NCI-H2081 (cell line): ENCODE data around the gene GLOD5.
A peak's percentile ranks its signal among the peaks of the same experiment; 100 is the strongest.
"Not testable (repeated sequence)": the region's sequence is repeated elsewhere in the genome, so short reads cannot be mapped to it uniquely, and the experiment has no call there.

Experiments used
- DNase-seq, 2 experiments: peaks; one replicate each; lab custom pipeline; 2025; lab: John Stamatoyannopoulos, UW

The GLOD5 gene

DNA sequence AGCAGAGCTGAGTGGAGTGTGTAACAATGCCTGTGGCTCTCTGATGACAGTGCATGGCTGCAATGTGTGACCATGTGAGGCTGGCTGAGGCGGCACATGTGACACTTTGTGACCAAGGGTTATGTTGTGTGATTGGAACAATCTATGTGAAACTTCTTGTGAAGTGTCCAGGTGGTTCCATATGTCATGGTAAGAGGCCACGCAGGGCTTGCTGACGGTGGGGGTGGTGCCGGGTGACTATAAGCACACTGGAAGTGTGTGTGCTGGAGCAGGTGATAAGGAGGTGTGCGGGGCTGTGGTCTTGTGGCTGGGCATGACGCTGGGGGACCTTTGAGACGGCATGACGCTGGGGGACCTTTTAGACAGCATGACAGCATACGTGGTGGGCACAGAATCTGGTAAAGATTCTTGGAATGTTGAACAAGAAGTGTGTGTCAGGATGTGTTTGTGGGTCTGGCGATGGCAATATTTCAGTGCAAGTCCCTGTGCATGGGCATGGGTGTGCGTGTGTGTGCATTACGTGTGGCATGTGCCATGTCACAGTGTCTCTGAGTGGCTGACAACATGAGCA, 32.9 kb downstream of the GLOD5 start:
- no peak for DNase-seq

- DNase-seq: no peak
Observed at GRCh38 chrX:48794911-48795515, 33.5 kb downstream of the GLOD5 start.

DNA sequence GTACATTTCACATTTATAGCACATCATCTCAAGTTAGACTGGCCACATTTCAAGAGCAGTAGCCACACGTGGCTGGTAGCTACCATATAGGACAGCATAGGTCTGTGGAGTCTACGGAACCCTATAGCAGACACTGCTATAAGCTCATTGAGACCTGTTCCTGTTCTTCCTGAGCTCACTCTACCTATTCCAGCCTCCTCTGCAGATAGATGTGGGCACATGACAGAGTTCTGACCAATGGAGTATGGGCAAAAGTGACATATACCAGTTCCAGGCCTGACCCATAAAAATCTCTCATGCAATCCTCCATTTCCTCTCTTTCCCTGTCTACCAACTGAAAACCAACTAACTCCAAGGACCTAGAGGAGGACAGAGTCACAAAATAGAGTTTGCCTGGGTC, 36.8 kb downstream of the GLOD5 start:
- DNase-seq: no peak

GRCh38 chrX:48800574-48801279, 39.2 kb downstream of the GLOD5 start:
- no peak for DNase-seq

DNA sequence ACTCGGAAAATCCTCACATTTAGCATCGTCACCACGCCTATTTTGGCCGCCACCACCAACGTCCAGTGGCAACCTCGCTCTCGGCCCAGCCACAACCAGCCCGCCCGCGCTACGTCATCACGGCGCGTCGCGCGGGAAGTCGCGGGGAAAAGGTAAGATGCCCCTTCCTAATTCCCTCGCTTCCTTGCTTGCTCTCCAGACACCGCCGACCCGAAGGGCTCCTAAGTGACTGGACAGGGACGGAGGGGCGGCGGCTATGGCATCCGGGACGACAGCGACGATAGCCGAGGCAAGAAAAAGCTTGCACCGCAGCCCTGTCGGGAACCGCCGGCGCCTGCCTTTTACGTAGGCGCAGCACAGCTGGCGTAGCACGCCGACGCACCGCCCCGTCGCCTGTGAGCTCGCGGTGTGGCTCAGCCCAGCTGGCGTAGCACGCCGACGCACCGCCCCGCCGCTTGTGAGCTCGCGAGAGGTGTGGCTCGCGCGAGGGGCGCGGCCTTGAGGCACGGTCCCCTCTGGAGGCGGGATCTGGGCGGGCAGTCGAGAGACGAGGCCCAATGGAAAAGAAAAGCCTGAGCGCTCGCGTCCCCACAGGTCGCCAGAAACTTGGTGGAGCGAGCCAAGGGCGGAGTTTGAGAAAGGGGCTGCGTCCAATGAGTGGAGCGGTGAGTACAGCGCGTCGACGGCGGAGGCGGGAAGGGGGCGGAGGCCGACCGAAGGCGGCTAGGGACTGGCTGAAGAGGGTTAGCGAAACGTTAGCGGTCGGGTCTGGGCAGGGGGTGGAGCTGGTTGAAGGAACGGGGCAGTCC, 39.9 kb downstream of the GLOD5 start, which contains the start of gene HDAC6:
TSS of gene HDAC6 (plus strand) at position 788 of the 809 bp plus-strand sequence. CDS start 626 bp downstream, outside the sequence.
- peak; percentile 97 to 98 for DNase-seq

DNA sequence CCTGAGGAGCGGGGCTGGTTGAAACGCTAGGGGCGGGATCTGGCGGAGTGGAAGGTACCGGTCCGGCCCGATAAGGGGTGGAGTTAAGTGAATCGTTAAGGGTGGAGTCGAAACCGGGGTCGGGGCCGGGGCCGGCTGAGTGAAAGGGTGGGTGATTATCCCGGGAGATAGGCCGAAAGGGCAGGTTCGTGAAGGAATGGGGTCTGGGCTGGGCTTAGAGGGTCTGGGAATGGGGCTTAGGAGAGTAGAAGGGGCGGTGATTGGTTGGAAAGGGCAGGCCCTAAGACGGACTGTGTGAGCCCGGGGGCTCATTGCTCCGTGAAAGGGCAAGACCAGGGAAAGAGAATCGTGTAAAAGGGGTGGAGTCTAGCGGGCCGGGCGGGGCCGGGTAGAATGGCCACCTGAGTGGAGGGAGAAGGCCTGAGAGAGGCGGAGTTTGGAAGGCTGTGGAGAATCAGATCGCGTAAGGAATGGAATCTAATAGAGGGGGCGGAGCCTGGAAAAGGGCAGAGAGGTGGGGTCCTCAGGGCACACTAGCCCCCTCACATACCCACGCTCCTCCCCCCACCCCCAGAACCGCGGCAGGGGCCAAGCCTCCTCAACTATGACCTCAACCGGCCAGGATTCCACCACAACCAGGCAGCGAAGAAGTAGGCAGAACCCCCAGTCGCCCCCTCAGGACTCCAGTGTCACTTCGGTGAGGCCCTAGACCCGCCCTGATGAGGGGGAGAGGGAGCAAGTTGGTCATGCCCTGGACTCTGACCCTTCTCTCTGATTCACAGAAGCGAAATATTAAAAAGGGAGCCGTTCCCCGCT, 40.8 kb downstream of the GLOD5 start:
- peak; percentile 76 to 81 for DNase-seq

GRCh38 chrX:48802905-48803200, 41.3 kb downstream of the GLOD5 start:
- no peak for DNase-seq

DNA sequence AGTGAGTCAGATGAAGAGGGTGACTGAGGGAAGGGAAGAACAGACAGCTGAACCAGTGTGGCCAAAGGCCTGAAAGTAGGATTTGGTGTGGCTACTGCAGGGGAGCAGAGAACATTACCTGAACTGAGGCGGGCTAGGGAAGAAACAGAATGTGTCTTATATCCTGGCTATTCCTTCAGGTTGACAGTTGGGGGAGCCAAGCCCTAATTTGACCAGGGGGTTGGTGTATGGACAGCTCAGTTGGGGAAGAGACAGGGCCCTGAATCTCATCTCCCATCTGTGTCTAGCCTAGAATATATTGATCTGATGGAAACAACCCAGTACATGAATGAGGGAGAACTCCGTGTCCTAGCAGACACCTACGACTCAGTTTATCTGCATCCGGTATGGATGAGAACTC, 44.5 kb downstream of the GLOD5 start:
- peak in 1 of 2 experiments; percentile 0 for DNase-seq

DNA sequence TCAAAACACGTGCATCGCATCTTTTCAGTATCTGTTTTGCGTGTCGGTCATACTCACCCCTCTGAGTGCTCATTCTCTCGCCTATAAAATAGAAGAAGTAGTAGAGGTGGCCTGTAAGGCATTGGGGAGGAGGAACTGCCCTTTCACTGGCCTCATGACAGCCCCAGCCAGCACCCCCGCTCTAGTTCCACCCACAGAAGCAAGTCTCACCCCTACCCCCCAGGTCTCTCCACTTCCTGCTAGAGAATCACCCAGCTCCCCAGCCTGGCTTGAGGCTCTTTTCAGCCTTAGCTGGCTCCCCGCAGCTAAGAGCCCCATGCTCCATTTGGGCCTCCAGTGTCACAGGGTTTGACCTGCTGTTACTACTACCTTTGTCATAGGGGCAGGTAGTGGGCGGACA, 52.1 kb downstream of the GLOD5 start:
- DNase-seq: no peak

DNA sequence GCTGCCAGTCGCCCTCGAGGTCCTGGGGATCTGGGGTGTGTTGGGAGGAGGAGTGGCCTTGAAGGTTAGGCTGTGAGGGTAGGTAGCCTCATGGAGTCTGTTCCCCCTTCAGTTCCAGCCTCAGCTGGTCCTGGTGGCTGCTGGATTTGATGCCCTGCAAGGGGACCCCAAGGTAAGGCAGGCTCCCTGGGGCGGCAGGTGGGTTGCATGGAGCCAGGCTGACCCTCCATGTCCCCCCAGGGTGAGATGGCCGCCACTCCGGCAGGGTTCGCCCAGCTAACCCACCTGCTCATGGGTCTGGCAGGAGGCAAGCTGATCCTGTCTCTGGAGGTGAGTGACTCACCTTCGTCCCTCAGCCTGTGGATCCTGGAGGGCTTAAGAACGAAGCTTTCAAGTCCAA, 53.2 kb downstream of the GLOD5 start:
- no peak for DNase-seq

- DNase-seq: no peak
Observed at GRCh38 chrX:48815266-48815665, 53.7 kb downstream of the GLOD5 start.

GRCh38 chrX:48816014-48816810, 54.7 kb downstream of the GLOD5 start:
- no peak for DNase-seq

DNA sequence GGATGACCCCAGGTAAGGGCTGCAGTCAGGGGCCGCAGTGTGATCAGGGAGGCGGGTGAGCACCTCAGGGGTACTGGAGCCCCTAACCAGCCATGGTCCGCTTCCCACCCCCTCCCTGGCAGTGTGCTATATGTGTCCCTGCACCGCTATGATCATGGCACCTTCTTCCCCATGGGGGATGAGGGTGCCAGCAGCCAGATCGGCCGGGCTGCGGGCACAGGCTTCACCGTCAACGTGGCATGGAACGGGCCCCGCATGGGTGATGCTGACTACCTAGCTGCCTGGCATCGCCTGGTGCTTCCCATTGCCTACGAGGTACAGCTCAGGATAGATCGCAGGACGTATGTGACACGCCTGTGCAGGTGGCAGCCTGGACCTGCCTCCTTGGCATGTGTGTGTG, 56.6 kb downstream of the GLOD5 start:
- no peak for DNase-seq

GRCh38 chrX:48818866-48819265, 57.3 kb downstream of the GLOD5 start:
- no peak for DNase-seq

DNA sequence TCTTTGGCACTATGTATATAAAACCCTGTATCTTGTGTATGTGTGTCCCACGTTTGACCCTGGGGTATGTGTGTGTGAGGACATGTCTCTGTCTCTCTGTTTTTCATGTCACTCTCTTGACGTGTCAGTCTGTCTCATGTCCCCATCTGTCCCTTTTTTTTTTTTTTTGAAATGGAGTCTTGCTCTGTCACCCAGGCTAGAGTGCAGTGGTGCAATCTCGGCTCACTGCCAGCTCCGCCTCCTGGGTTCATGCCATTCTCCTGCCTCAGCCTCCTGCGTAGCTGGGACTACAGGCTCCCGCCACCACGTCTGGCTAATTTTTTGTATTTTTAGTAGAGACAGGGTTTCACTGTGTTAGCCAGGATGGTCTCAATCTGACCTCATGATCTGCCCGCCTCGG, 57.8 kb downstream of the GLOD5 start:
- not testable (repeated sequence) for DNase-seq

- no peak for DNase-seq
Observed at GRCh38 chrX:48823053-48823452, 61.5 kb downstream of the GLOD5 start.
